Prostate gland (tissue), 1 donor: ENCODE measurements around the gene CD40LG.

Experiments
- POLR2A ChIP-seq: fragments of 450-650 bp; IDR thresholded peaks from one replicate; pipeline ENCODE4 v1.6.1; 2016; ENCODE audit warnings: antibody characterized with exemption, mild to moderate bottlenecking
- POLR2AphosphoS5 ChIP-seq: sonication (generic); formaldehyde crosslinking; IDR thresholded peaks from one replicate; pipeline ENCODE4 v1.6.1; 2017; ENCODE audit warnings: antibody characterized with exemption

- TF ChIP-seq POLR2A (no peak), POLR2AphosphoS5 (no peak)
Observed at GRCh38 chrX:136626237-136626636, 21.7 kb upstream of the CD40LG start.
